Bronchial epithelial cell (primary cell): ENCODE data around the gene ACAP2. TPM values are rescaled to one million over a fixed set of nuclear protein-coding genes. Genes with fewer than 3 reads are reported as not detected.

Source experiments
- DNase-seq: peaks from one replicate; pipeline ENCODE4 v3.0.0-alpha.2; 2010; ENCODE audit warnings: low read depth
- FAIRE-seq: peaks from 2 replicates; lab custom pipeline; 2011; peaks lifted over from hg19 to GRCh38; lab: Jason Lieb, UNC
- H3K27me3 ChIP-seq: 2 replicates; pipeline ENCODE4 v1.5.1; 2011; ENCODE audit warnings: low read length; ENCODE audit not compliant: control insufficient read depth, insufficient read depth
- H3K36me3 ChIP-seq: 2 replicates; pipeline ENCODE4 v1.5.1; 2011; ENCODE audit warnings: low read length; ENCODE audit not compliant: control insufficient read depth, insufficient read depth
- H3K4me3 ChIP-seq: 2 replicates; pipeline ENCODE4 v1.5.1; 2011; ENCODE audit warnings: mild to moderate bottlenecking, low read depth, low read length, control low read depth
- total RNA-seq: library from RNA; depleted of rRNA; stranded (reverse); fragments of >200 nt; gene quantifications from 2 replicates; pipeline ENCODE4 v1.2.1, GENCODE V29; 2014
- TF ChIP-seq, protein P1 (sequence below): IDR thresholded peaks from 2 replicates; pipeline ENCODE4 v1.5.1; 2011; ENCODE audit warnings: mild to moderate bottlenecking, moderate library complexity, low read length, control low read depth, inconsistent platforms; ENCODE audit not compliant: insufficient read depth, severe bottlenecking

ACAP2 gene
- total RNA-seq, 1 donor from 2014 or later, result 51.9 TPM

DNA sequence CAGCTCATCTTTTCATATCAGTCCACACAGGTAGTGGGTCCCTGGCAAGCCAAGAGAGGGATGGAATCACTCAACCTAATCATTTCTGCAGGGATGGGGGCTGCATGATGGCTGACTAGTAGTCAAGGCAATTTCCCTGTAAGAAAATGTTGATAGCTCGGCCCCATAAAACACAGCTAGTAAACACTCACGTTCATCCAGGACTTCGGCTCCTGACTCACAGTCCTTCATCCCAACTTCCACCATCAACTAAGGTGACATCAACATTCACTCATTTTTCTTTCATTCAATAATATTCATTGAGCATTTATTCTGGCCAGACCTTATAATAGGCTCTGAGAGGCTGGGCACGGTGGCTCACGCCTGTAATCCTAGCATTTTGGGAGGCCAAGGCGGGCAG is 4.4 kb upstream of the ACAP2 start:
- H3K27me3 ChIP-seq, result no peaks in the 10 kb centered on the region
- DNase-seq, result no peak
- FAIRE-seq, result no peak
- no peaks in the 10 kb centered on the region for H3K36me3 ChIP-seq
- H3K4me3 ChIP-seq, result no peak overlapping the region
- TF ChIP-seq, protein P1, sequence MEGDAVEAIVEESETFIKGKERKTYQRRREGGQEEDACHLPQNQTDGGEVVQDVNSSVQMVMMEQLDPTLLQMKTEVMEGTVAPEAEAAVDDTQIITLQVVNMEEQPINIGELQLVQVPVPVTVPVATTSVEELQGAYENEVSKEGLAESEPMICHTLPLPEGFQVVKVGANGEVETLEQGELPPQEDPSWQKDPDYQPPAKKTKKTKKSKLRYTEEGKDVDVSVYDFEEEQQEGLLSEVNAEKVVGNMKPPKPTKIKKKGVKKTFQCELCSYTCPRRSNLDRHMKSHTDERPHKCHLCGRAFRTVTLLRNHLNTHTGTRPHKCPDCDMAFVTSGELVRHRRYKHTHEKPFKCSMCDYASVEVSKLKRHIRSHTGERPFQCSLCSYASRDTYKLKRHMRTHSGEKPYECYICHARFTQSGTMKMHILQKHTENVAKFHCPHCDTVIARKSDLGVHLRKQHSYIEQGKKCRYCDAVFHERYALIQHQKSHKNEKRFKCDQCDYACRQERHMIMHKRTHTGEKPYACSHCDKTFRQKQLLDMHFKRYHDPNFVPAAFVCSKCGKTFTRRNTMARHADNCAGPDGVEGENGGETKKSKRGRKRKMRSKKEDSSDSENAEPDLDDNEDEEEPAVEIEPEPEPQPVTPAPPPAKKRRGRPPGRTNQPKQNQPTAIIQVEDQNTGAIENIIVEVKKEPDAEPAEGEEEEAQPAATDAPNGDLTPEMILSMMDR, result no peak

GRCh38 chr3:195446359-195446758 is 3.5 kb upstream of the ACAP2 start:
- DNase-seq (no peak), FAIRE-seq (no peak)
- no peak overlapping the region for H3K4me3 ChIP-seq
- TF ChIP-seq, protein P1, result no peak
- H3K36me3 ChIP-seq, result no peaks in the 10 kb centered on the region
- H3K27me3 ChIP-seq, result no peaks in the 10 kb centered on the region

GRCh38 chr3:195445885-195446284 is 3.1 kb upstream of the ACAP2 start:
- H3K27me3 ChIP-seq, result no peaks in the 10 kb centered on the region
- DNase-seq (no peak), FAIRE-seq (no peak)
- no peak overlapping the region for H3K4me3 ChIP-seq
- TF ChIP-seq, protein P1, result no peak
- no peaks in the 10 kb centered on the region for H3K36me3 ChIP-seq

DNA sequence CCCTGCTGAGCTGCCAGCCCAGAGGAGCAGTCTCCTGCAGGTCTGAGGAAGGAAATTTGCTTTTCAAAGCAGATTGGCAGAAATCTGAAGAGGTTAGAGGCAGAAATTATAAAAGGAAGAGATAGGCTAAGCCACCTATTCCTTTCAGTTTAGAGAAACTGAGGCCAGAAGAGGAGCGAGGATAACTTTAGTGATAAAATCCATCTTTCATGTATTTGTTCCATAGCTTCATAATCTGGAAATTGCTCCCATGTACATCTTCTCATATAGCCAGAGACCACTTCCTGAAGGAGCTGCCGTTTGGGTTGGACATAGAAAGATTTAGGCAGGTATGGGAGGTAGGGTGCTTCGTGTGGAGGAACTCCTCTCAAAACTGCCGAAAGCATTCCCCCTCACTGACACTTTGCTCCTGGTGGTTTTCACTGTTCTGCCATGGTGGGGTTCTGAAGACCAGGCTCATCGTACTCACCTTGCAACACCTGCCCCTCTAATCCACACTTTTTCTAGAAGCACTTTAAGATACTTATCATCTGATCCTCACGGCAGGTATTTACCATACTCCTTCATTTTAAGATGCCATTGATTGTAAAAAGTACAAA is 670 bp upstream of the ACAP2 start:
- H3K4me3 ChIP-seq, result peak overlapping the region; percentile 0

GRCh38 chr3:195441992-195442572 is 738 bp downstream of the ACAP2 start:
- DNase-seq, result no peak
- Histone ChIP-seq H3K36me3 (no peaks in the 10 kb centered on the region), H3K27me3 (no peaks in the 10 kb centered on the region), H3K4me3 (peak overlapping the region; percentile 93)
- TF ChIP-seq, protein P1, result no peak
- no peak for FAIRE-seq

More for the DNA sequence above, 670 bp upstream of the ACAP2 start:
- no peaks in the 10 kb centered on the region for H3K36me3 ChIP-seq
- DNase-seq (no peak), FAIRE-seq (no peak)
- TF ChIP-seq, protein P1, result no peak
- H3K27me3 ChIP-seq, result no peaks in the 10 kb centered on the region

DNA sequence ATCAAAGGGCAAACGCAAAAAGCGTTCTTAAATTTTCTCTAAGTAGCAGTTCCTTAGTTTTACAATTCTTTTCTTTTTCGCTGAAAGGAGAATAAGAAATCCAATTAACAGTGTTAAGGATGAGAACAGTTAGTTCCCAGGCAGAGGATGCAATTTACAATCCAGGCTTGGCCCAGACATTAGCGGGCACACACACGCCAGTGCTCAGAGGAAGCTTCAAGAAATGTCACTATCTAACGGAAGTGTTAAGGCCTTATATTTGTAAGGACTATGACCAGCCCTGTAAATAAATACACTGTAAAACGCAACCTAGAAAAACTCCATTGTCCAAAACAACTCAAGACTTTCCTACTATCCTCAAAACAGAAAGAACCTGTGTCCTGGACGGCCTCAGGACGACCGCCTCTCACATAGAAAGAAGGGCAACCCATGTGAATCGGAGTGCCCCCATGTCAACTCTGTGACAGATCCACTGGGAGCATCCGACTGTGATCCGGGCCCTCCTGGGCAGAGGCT is 1.3 kb downstream of the ACAP2 start:
- FAIRE-seq (no peak), DNase-seq (peak; percentile 26)
- TF ChIP-seq, protein P1, result no peak
- Histone ChIP-seq H3K4me3 (peak overlapping the region; percentile 93), H3K36me3 (no peaks in the 10 kb centered on the region), H3K27me3 (no peaks in the 10 kb centered on the region)
